ENCODE results near the gene NFASC.

Gene NFASC

GRCh38 chr1:205016075-205016474 lies 145.4 kb downstream of the NFASC start:
- TF ChIP-seq TEAD4 (IDR thresholded peaks at IDR 0.05): no peak
- no peak for TF ChIP-seq YY1 (IDR thresholded peaks at IDR 0.05; ENCODE audit: low read depth)
- no peak for TF ChIP-seq CEBPB (IDR thresholded peaks at IDR 0.05)
- TF ChIP-seq CREB1 (IDR thresholded peaks at IDR 0.05; ENCODE audit: low read depth): no peak
- no peak for TF ChIP-seq REST (IDR thresholded peaks at IDR 0.05; ENCODE audit: low read depth)
- TF ChIP-seq EGR1 (IDR thresholded peaks at IDR 0.05): no peak
- no peak for TF ChIP-seq EP300 (IDR thresholded peaks at IDR 0.05; ENCODE audit: borderline replicate concordance)
- no peak for TF ChIP-seq RAD21 (IDR thresholded peaks at IDR 0.05; ENCODE audit: low read depth)
- TF ChIP-seq ZBTB7A (IDR thresholded peaks at IDR 0.05; ENCODE audit: low read depth): no peak

- TF ChIP-seq TEAD4 (IDR thresholded peaks at IDR 0.05): no peak
- no peak for TF ChIP-seq EGR1 (IDR thresholded peaks at IDR 0.05)
Measured at GRCh38 chr1:205016584-205016983, 145.9 kb downstream of the NFASC start.

GRCh38 chr1:205017001-205017400 lies 146.3 kb downstream of the NFASC start:
- no peak for TF ChIP-seq NFIC (IDR thresholded peaks at IDR 0.05)
- TF ChIP-seq FOXM1 (IDR thresholded peaks at IDR 0.05; ENCODE audit: borderline replicate concordance, low read depth): no peak
- TF ChIP-seq CEBPB (IDR thresholded peaks at IDR 0.05): no peak
- TF ChIP-seq YY1 (IDR thresholded peaks at IDR 0.05; ENCODE audit: low read depth): no peak
- TF ChIP-seq USF1 (IDR thresholded peaks at IDR 0.05): no peak
- no peak for TF ChIP-seq ZBTB7A (IDR thresholded peaks at IDR 0.05; ENCODE audit: low read depth)
- no peak for TF ChIP-seq MAX (IDR thresholded peaks at IDR 0.05)
- no peak for TF ChIP-seq REST (IDR thresholded peaks at IDR 0.05; ENCODE audit: low read depth)
- TF ChIP-seq TEAD4 (IDR thresholded peaks at IDR 0.05): no peak
- TF ChIP-seq TCF12 (IDR thresholded peaks at IDR 0.05; ENCODE audit: low read depth): no peak
- no peak for TF ChIP-seq RAD21 (IDR thresholded peaks at IDR 0.05; ENCODE audit: low read depth)

- TF ChIP-seq RAD21 (IDR thresholded peaks at IDR 0.05; ENCODE audit: low read depth) (no peak), ZBTB7A (IDR thresholded peaks at IDR 0.05; ENCODE audit: low read depth) (no peak), MAX (IDR thresholded peaks at IDR 0.05) (no peak), NFIC (IDR thresholded peaks at IDR 0.05) (no peak), USF1 (IDR thresholded peaks at IDR 0.05) (no peak), CREB1 (IDR thresholded peaks at IDR 0.05; ENCODE audit: low read depth) (no peak), YY1 (IDR thresholded peaks at IDR 0.05; ENCODE audit: low read depth) (no peak), TEAD4 (IDR thresholded peaks at IDR 0.05) (no peak), FOXM1 (IDR thresholded peaks at IDR 0.05; ENCODE audit: borderline replicate concordance, low read depth) (no peak), REST (IDR thresholded peaks at IDR 0.05; ENCODE audit: low read depth) (no peak), EP300 (IDR thresholded peaks at IDR 0.05; ENCODE audit: borderline replicate concordance) (no peak)
Measured at GRCh38 chr1:205017766-205018165, 147.1 kb downstream of the NFASC start.

GRCh38 chr1:205018381-205018780 lies 147.7 kb downstream of the NFASC start:
- TF ChIP-seq TAF1 (IDR thresholded peaks at IDR 0.05; ENCODE audit: low read depth) (no peak), REST (IDR thresholded peaks at IDR 0.05; ENCODE audit: low read depth) (no peak), TCF12 (IDR thresholded peaks at IDR 0.05; ENCODE audit: low read depth) (no peak), CEBPB (IDR thresholded peaks at IDR 0.05) (no peak), FOXM1 (IDR thresholded peaks at IDR 0.05; ENCODE audit: borderline replicate concordance, low read depth) (no peak), EGR1 (IDR thresholded peaks at IDR 0.05) (no peak), YY1 (IDR thresholded peaks at IDR 0.05; ENCODE audit: low read depth) (no peak), USF1 (IDR thresholded peaks at IDR 0.05) (no peak), RAD21 (IDR thresholded peaks at IDR 0.05; ENCODE audit: low read depth) (no peak), MAX (IDR thresholded peaks at IDR 0.05) (no peak), CREB1 (IDR thresholded peaks at IDR 0.05; ENCODE audit: low read depth) (no peak), ZBTB7A (IDR thresholded peaks at IDR 0.05; ENCODE audit: low read depth) (no peak), TEAD4 (IDR thresholded peaks at IDR 0.05) (no peak), NFIC (IDR thresholded peaks at IDR 0.05) (no peak), EP300 (IDR thresholded peaks at IDR 0.05; ENCODE audit: borderline replicate concordance) (no peak)

Measured in Ishikawa (cell line).